ENCODE results near the gene TUBB4A.
A peak's percentile ranks its signal among the peaks of the same experiment; 100 is the strongest.
"Not testable (repeated sequence)": the region's sequence is repeated elsewhere in the genome, so short reads cannot be mapped to it uniquely, and the experiment has no call there.

Gene TUBB4A

GRCh38 chr19:6524311-6524710 is 22.2 kb upstream of the TUBB4A start:
- DNase-seq (ENCODE audit: low read depth in 2 of 2) = no peak

- DNase-seq (ENCODE audit: low read depth in 2 of 2) = no peak
These were observed 20.6 kb upstream of the TUBB4A start for GRCh38 chr19:6522712-6523111.

GRCh38 chr19:6521718-6522646 is 19.9 kb upstream of the TUBB4A start:
- peak in 1 of 2 donors; percentile 39 for DNase-seq (ENCODE audit: low read depth in 2 of 2)

- no peak for DNase-seq (ENCODE audit: low read depth in 2 of 2)
These were observed 17.2 kb upstream of the TUBB4A start for GRCh38 chr19:6519289-6519688.

- no peak for DNase-seq (ENCODE audit: low read depth in 2 of 2)
These were observed 16.2 kb upstream of the TUBB4A start for GRCh38 chr19:6518145-6518911.

GRCh38 chr19:6516659-6517291 is 14.7 kb upstream of the TUBB4A start:
- DNase-seq (ENCODE audit: low read depth in 2 of 2) = peak; percentile 94 to 97

GRCh38 chr19:6516018-6516658 is 14.0 kb upstream of the TUBB4A start:
- peak in 1 of 2 donors; percentile 56 for DNase-seq (ENCODE audit: low read depth in 2 of 2)

GRCh38 chr19:6514926-6515544 is 12.9 kb upstream of the TUBB4A start:
- no peak for DNase-seq (ENCODE audit: low read depth in 2 of 2)

- DNase-seq (ENCODE audit: low read depth in 2 of 2) = no peak
These were observed 12.0 kb upstream of the TUBB4A start for GRCh38 chr19:6514089-6514488.

GRCh38 chr19:6510618-6511017 is 8.5 kb upstream of the TUBB4A start:
- no peak for DNase-seq (ENCODE audit: low read depth in 2 of 2)

- DNase-seq (ENCODE audit: low read depth in 2 of 2) = no peak
These were observed 7.2 kb upstream of the TUBB4A start for GRCh38 chr19:6509118-6509971.

- not testable (repeated sequence) for DNase-seq (ENCODE audit: low read depth in 2 of 2)
These were observed 6.1 kb upstream of the TUBB4A start for GRCh38 chr19:6508028-6508771.

- DNase-seq (ENCODE audit: low read depth in 2 of 2) = no peak
These were observed 1.5 kb upstream of the TUBB4A start for GRCh38 chr19:6503407-6504201.

GRCh38 chr19:6500837-6501739 is 1.0 kb downstream of the TUBB4A start:
- no peak for DNase-seq (ENCODE audit: low read depth in 2 of 2)

GRCh38 chr19:6499052-6499790 is 2.9 kb downstream of the TUBB4A start:
- DNase-seq (ENCODE audit: low read depth in 2 of 2) = no peak

GRCh38 chr19:6498294-6499036 is 3.6 kb downstream of the TUBB4A start:
- DNase-seq (ENCODE audit: low read depth in 2 of 2) = no peak

Data from stimulated activated CD4-positive, alpha-beta T cell treated with anti-CD3 and anti-CD28 coated beads, Interleukin-1b, Interleukin-23, amount 100 ng/mL, for 4 hours (primary cell).